GM12874 (cell line): ENCODE data around the gene CFDP1.

Source experiments
- TF ChIP-seq, protein P1 (sequence below): IDR thresholded peaks from 2 replicates; pipeline ENCODE4 v1.5.1; 2011; ENCODE audit warnings: low read depth, mild to moderate bottlenecking, control low read depth, low read length, moderate library complexity; ENCODE audit not compliant: insufficient read depth

The CFDP1 gene

DNA sequence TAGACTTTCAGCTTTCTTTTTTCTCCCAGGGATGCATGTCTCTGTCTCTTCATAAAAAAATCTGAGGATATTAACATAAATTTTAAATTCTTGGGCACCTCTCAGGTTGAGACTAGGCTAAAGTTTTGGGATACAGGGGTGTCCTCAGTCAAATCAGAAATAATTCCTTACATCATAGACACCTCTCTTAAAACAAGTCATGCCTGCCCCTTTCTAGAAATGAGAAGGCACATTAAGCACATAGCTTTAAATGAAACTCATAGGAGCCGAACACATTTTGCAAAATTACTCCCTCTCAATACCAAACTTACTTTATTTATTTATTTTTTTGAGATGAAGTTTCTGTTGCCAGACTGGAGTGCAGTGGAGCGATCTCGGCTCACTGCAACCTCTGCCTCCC is 114.6 kb downstream of the CFDP1 start:
- TF ChIP-seq, protein P1, sequence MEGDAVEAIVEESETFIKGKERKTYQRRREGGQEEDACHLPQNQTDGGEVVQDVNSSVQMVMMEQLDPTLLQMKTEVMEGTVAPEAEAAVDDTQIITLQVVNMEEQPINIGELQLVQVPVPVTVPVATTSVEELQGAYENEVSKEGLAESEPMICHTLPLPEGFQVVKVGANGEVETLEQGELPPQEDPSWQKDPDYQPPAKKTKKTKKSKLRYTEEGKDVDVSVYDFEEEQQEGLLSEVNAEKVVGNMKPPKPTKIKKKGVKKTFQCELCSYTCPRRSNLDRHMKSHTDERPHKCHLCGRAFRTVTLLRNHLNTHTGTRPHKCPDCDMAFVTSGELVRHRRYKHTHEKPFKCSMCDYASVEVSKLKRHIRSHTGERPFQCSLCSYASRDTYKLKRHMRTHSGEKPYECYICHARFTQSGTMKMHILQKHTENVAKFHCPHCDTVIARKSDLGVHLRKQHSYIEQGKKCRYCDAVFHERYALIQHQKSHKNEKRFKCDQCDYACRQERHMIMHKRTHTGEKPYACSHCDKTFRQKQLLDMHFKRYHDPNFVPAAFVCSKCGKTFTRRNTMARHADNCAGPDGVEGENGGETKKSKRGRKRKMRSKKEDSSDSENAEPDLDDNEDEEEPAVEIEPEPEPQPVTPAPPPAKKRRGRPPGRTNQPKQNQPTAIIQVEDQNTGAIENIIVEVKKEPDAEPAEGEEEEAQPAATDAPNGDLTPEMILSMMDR, result no peak

DNA sequence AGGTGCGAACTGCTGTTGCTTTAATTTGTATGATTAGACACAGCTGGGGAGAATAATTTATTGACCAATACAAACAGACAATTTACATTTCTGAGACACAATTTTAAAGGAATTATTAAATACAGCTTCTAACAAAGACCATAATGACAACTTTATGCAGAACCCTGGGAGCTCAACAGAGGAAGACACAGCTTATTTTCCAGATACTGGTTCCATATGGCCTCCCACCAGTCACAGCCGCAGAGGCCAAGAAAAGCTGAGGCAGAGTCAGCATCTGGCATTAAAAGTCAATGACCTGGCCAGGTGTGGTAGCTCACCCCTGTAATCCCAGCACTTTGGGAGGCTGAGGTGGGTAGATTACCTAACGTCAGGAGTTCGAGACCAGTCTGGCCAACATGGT is 115.8 kb downstream of the CFDP1 start:
- TF ChIP-seq, protein P1, result no peak

DNA sequence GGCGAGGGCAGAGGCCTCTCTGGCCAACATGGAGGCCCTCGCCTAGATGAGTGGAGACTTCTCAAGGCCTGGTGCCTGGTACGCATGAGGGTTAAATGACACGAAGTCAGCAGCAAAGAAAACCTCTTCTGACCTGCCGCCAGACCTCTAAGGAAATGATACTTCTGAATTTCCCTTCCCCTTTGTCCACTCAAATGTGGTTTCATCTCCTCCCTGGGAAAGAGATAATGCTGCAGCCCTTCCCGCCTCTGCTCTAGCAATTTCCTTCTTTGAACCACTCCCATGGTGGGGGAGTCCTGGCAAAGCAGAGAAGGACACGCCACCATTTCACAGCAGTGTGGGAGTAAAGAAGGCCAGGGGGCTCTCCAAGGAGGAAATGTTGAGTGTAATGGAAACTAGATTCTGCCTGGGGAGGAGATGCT is 116.2 kb downstream of the CFDP1 start:
- TF ChIP-seq, protein P1, result no peak

DNA sequence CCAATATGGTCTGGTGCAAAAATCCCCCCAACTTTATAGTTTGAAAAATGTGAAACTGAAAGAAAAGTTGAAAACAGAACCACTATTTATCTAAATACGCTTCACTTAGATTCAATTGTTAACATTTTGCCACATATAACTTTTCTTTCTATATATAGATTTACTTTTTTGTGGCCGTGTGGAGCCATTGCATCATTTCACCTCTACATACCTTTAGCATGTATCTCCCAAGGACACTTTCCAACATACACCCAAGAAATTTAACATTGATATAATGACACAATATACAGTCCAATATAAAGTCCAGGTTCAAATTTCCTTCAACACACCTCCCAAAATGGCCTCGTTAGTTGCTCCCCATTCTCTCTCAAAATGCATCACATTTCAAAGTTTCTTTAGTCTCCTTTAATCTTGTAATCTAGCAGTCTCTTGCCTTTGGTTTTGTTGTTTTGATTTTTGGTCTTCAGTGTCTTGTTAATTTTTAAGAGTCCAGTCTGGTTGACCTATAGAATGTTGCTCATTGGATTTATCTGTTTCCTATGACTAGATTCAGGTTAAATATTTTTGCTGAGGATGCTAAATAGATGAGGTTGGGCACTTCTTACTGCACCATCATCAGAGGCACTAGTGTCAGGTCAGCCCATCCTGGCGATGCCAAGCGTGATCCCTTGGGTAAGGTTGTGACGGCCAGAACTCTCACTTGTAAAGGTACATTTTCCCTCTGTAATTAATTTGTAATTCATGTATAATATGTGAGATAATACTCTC is 117.6 kb downstream of the CFDP1 start:
- TF ChIP-seq, protein P1, result no peak

DNA sequence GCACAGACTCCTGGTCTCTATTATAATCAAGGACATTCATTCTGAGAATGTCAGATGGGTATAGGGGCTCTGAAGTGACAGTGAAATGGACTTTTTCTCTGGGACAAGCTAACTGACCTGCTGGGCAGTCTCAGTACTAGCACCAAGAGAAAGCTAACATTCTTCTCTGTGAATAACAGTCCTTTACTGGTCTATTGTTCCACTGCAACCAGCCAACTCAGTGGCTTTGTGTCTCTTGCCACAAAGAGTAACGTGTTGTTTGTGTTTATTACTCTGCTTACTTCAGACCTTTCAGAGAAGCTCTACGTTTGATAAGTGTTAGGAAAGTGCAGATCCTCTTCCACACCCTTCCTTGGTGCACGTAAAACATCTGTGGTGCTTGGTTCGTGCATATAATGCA is 120.4 kb downstream of the CFDP1 start:
- TF ChIP-seq, protein P1, result no peak

DNA sequence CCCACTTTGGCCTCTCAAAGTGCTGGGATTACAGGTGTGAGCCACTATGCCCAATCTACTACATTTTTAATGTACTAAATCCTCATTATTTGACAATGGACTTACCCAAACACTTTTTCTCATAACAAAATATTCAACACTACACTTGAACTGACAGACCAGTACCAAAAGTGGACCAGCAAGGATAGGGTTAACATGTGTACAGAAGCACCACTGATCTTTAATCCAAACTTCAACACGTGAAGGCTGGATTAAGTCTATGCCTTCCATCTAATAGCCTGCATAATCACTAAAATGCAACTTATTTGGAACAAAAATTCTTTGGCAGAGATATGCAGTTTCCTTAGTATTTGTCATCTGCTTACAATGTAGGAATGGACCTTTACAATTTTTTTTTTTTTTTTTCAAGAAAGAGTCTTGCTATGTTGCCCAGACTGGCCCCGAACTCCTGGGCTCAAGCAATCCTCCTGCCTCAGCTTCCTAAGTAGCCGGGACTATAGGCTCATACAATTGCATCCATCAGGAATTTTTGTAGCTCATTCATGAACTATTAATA is 121.8 kb downstream of the CFDP1 start:
- TF ChIP-seq, protein P1, result no peak

DNA sequence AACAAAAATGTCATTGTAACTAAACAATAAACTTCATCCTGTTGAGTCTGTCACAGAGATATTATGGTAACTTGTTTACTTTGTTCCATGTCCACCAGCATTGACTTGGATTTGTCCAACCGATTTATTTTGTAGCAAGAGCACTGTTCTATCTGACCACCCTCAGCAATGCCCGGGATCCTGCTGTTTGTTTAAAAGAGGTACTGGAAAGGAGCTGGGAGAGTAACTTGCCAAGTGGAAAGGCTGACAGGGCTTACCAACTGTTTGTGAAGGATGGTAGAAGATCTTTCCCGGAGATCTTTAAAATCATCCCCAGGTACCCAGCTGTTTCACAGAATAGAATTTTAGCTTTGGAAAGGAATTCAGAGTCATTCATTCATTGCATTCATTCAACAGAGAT is 122.8 kb downstream of the CFDP1 start:
- TF ChIP-seq, protein P1, result no peak
